OCI-LY1 (cell line): Measurements from ENCODE around the gene SSC5D.

Source experiments
- H2AFZ ChIP-seq: fragments of 200-600 bp; sonication (generic), shearing (Covaris generic); 2 replicates; pipeline ENCODE4 v1.6.0; 2014; ENCODE audit warnings: antibody characterized with exemption, mild to moderate bottlenecking, low read length
- H3F3A ChIP-seq: fragments of 200-600 bp; sonication (generic), shearing (Covaris generic); 2 replicates; pipeline ENCODE4 v1.6.0; 2014; ENCODE audit warnings: mild to moderate bottlenecking, antibody characterized with exemption, low read length, moderate library complexity; ENCODE audit not compliant: insufficient read depth
- H3K27ac ChIP-seq: fragments of 200-600 bp; sonication (generic); 2 replicates; pipeline ENCODE4 v1.5.1; 2014; ENCODE audit warnings: low read length, mixed run types, mild to moderate bottlenecking, low read depth; ENCODE audit not compliant: poor library complexity, severe bottlenecking
- H3K27me3 ChIP-seq: fragments of 200-600 bp; sonication (generic); 2 replicates; pipeline ENCODE4 v1.6.0; 2014; ENCODE audit warnings: antibody characterized with exemption, mild to moderate bottlenecking, low read length, moderate library complexity; ENCODE audit not compliant: insufficient read depth
- H3K36me3 ChIP-seq: fragments of 200-600 bp; sonication (generic); 2 replicates; pipeline ENCODE4 v1.6.1; 2014; ENCODE audit warnings: mild to moderate bottlenecking, antibody characterized with exemption, low read length, moderate library complexity, mixed read lengths; ENCODE audit not compliant: insufficient read depth
- H3K4me1 ChIP-seq: fragments of 200-600 bp; sonication (generic); 2 replicates; pipeline ENCODE4 v1.5.1; 2014; ENCODE audit warnings: mild to moderate bottlenecking, low read length, moderate library complexity; ENCODE audit not compliant: insufficient read depth, severe bottlenecking
- H3K4me2 ChIP-seq: fragments of 200-600 bp; sonication (generic), shearing (Covaris generic); 2 replicates; pipeline ENCODE4 v1.6.1; 2014; ENCODE audit warnings: low read length
- H3K4me3 ChIP-seq: fragments of 200-600 bp; sonication (generic); 2 replicates; pipeline ENCODE4 v1.5.1; 2014; ENCODE audit warnings: low read length, low read depth, mild to moderate bottlenecking, mixed read lengths; ENCODE audit not compliant: poor library complexity, severe bottlenecking
- H3K79me2 ChIP-seq: fragments of 200-600 bp; shearing (Covaris generic); 2 replicates; pipeline ENCODE4 v1.6.1; 2016; ENCODE audit warnings: mixed run types, low read length, mixed read lengths; ENCODE audit not compliant: insufficient read depth
- H3K9ac ChIP-seq: fragments of 200-600 bp; sonication (generic), shearing (Covaris generic); 2 replicates; pipeline ENCODE4 v1.6.1; 2014; ENCODE audit warnings: mild to moderate bottlenecking, low read length, mixed read lengths
- H3K9me2 ChIP-seq: fragments of 200-600 bp; sonication (generic), shearing (Covaris generic); 2 replicates; pipeline ENCODE4 v1.6.1; 2014; ENCODE audit warnings: low read depth, mild to moderate bottlenecking, low read length, mixed read lengths
- H3K9me3 ChIP-seq: fragments of 200-600 bp; shearing (Covaris generic); 2 replicates; pipeline ENCODE4 v1.6.1; 2014; ENCODE audit warnings: low read length, mixed read lengths
- H4K20me1 ChIP-seq: fragments of 200-600 bp; sonication (generic), shearing (Covaris generic); 2 replicates; pipeline ENCODE4 v1.6.0; 2016; ENCODE audit warnings: mild to moderate bottlenecking, low read length; ENCODE audit not compliant: insufficient read depth
- EZH2 ChIP-seq: fragments of 200-600 bp; sonication (generic), shearing (Covaris generic); IDR thresholded peaks from 2 replicates; pipeline ENCODE4 v1.8.0; 2017; ENCODE audit warnings: borderline replicate concordance, mixed run types, mild to moderate bottlenecking, antibody characterized with exemption, low read length, moderate library complexity, mixed read lengths
- TF ChIP-seq, protein P1 (sequence below): fragments of 200-600 bp; sonication (generic), shearing (Covaris generic); IDR thresholded peaks from 2 replicates; pipeline ENCODE4 v1.5.1; 2017; ENCODE audit warnings: mild to moderate bottlenecking, antibody characterized with exemption, low read length, moderate library complexity, mixed read lengths

The SSC5D gene

DNA sequence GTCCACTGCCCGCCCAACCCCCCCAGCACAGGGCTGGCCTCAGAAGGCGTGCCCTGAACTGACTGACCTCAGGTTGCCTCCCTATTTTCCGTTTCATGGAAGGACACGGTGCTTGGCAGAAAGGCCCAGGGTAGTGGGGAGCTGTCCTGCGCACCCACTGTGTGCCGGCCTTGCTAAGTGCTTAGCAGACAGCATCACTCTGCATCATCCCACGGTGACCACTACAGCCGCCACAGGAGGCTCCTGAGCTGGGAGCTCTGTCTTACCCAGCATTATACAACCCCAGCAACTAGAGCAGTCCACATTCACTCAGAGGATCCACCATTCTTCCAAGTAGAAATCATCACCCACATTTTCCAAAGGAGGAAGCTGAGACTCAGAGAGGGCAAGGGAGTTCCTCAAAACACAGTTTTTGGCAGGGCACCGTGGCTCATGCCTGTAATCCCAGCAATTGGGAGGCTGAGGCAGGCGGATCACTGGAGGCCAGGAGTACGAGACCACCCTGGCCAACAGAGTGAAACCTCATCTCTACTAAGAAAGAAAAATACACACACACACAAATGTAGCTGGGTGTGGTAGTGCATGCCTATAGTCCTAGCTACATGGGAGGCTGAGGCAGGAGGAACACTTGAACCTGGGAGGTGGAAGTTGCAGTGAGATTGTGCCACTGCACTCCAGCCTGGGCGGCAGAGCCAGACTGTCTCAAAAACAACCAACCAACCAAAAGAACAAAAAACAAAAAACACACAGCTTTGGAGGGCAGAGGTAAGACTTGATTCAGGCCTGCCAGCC is 47.1 kb downstream of the SSC5D start:
- Histone ChIP-seq H3K4me2 (no peak overlapping the region), H3K9me2 (no peaks in the 10 kb centered on the region), H3K4me3 (no peak overlapping the region), H3K36me3 (no peaks in the 10 kb centered on the region), H4K20me1 (no peaks in the 10 kb centered on the region), H3K4me1 (no peaks in the 10 kb centered on the region), H2AFZ (no peak overlapping the region), H3K27me3 (no peaks in the 10 kb centered on the region), H3K79me2 (no peaks in the 10 kb centered on the region), H3K9me3 (no peaks in the 10 kb centered on the region), H3F3A (no peaks in the 10 kb centered on the region), H3K27ac (no peak overlapping the region), H3K9ac (no peak overlapping the region)
- no peak for TF ChIP-seq EZH2
- TF ChIP-seq, protein P1, sequence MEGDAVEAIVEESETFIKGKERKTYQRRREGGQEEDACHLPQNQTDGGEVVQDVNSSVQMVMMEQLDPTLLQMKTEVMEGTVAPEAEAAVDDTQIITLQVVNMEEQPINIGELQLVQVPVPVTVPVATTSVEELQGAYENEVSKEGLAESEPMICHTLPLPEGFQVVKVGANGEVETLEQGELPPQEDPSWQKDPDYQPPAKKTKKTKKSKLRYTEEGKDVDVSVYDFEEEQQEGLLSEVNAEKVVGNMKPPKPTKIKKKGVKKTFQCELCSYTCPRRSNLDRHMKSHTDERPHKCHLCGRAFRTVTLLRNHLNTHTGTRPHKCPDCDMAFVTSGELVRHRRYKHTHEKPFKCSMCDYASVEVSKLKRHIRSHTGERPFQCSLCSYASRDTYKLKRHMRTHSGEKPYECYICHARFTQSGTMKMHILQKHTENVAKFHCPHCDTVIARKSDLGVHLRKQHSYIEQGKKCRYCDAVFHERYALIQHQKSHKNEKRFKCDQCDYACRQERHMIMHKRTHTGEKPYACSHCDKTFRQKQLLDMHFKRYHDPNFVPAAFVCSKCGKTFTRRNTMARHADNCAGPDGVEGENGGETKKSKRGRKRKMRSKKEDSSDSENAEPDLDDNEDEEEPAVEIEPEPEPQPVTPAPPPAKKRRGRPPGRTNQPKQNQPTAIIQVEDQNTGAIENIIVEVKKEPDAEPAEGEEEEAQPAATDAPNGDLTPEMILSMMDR, result no peak

DNA sequence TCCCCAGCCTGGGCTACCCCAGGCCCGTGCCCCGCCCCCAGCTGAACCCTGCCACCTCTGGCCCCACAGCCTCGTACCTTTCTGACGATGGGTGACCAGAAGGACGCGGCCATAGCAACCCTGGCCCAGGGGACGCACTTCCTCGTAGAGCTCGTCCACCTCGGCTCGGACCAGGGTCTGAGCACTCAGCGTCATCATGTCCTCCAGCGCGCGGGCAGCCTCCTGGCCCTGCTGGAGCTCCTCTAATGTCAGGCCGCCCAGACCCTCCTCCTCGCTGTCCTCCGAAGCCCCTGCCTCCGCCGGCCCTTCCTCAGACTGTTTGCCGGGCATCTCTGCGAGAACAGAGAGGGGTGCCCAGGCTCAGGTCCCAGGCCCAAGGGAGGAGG is 47.7 kb downstream of the SSC5D start:
- no peak overlapping the region for H3K9ac ChIP-seq
- no peak overlapping the region for H3K4me2 ChIP-seq
- no peaks in the 10 kb centered on the region for H3K27me3 ChIP-seq
- no peak overlapping the region for H3K27ac ChIP-seq
- H3K9me3 ChIP-seq, result no peaks in the 10 kb centered on the region
- H3K4me1 ChIP-seq, result no peaks in the 10 kb centered on the region
- no peaks in the 10 kb centered on the region for H3K79me2 ChIP-seq
- no peaks in the 10 kb centered on the region for H3K9me2 ChIP-seq
- no peak overlapping the region for H2AFZ ChIP-seq
- TF ChIP-seq, protein P1, result no peak
- TF ChIP-seq EZH2, result no peak
- no peak overlapping the region for H3K4me3 ChIP-seq
- H4K20me1 ChIP-seq, result no peaks in the 10 kb centered on the region
- H3K36me3 ChIP-seq, result no peaks in the 10 kb centered on the region
- H3F3A ChIP-seq, result no peaks in the 10 kb centered on the region

DNA sequence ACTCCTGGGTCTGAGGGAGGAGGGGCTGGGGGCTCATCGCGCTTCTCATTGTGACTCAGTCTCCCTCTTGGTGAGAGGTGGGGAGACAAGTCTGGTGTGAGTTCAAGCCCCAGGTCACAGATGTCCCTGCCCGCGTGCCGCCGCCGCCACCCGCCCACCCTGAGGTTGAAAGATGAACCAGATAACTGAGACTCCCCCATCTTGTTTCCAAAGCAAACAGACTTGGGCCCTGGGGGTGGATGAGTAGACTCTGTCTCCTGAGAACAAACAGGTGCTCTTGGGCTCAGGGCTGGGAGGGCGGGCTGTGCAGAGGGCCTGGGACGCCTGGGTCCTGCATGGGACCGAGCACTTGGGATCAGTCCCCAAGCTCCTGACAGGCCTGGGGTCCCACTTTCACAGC is 48.1 kb downstream of the SSC5D start:
- Histone ChIP-seq H4K20me1 (no peaks in the 10 kb centered on the region), H3K4me1 (no peaks in the 10 kb centered on the region), H3K4me3 (no peak overlapping the region), H3K9me3 (no peaks in the 10 kb centered on the region), H3K9ac (no peak overlapping the region), H3F3A (no peaks in the 10 kb centered on the region), H3K9me2 (no peaks in the 10 kb centered on the region), H3K36me3 (no peaks in the 10 kb centered on the region), H3K27ac (no peak overlapping the region), H3K27me3 (no peaks in the 10 kb centered on the region), H2AFZ (no peak overlapping the region), H3K79me2 (no peaks in the 10 kb centered on the region), H3K4me2 (no peak overlapping the region)
- TF ChIP-seq, protein P1, result no peak
- no peak for TF ChIP-seq EZH2
